DOHH2 (cell line): Measurements from ENCODE around the gene ZNF773.

ENCODE experiments used
- H3F3A ChIP-seq: fragments of 200-600 bp; sonication (generic), shearing (Covaris generic); 2 replicates; pipeline ENCODE4 v1.6.0; 2016; ENCODE audit warnings: antibody characterized with exemption, mild to moderate bottlenecking; ENCODE audit not compliant: control insufficient read depth, insufficient read depth
- H3K27ac ChIP-seq: fragments of 200-600 bp; sonication (generic); 2 replicates; pipeline ENCODE4 v1.5.1; 2014; ENCODE audit warnings: low read depth, mild to moderate bottlenecking, low read length, moderate library complexity
- H3K27me3 ChIP-seq: fragments of 200-600 bp; sonication (generic); 2 replicates; pipeline ENCODE4 v1.6.1; 2014; ENCODE audit warnings: mild to moderate bottlenecking, low read length, mixed read lengths; ENCODE audit not compliant: control insufficient read depth
- H3K36me3 ChIP-seq: fragments of 200-600 bp; sonication (generic); 2 replicates; pipeline ENCODE4 v1.6.1; 2014; ENCODE audit warnings: mild to moderate bottlenecking, low read length, moderate library complexity, mixed read lengths; ENCODE audit not compliant: control insufficient read depth
- H3K4me1 ChIP-seq: fragments of 200-600 bp; sonication (generic); 2 replicates; pipeline ENCODE4 v1.6.1; 2014; ENCODE audit warnings: mild to moderate bottlenecking, low read length, mixed read lengths; ENCODE audit not compliant: control insufficient read depth
- H3K4me2 ChIP-seq: fragments of 200-600 bp; sonication (generic); 2 replicates; pipeline ENCODE4 v1.6.0; 2014; ENCODE audit warnings: mild to moderate bottlenecking, low read length, moderate library complexity
- H3K4me3 ChIP-seq: fragments of 200-600 bp; sonication (generic); 2 replicates; pipeline ENCODE4 v1.5.1; 2014; ENCODE audit warnings: mild to moderate bottlenecking, low read length, mixed read lengths
- H3K79me2 ChIP-seq: fragments of 200-600 bp; sonication (generic); 2 replicates; pipeline ENCODE4 v1.6.1; 2014; ENCODE audit warnings: mild to moderate bottlenecking, low read length, mixed read lengths; ENCODE audit not compliant: control insufficient read depth
- H3K9me2 ChIP-seq: fragments of 200-600 bp; sonication (generic); replicated peaks from 2 replicates; pipeline ENCODE4 v1.6.1; 2014; ENCODE audit warnings: mild to moderate bottlenecking, low read length, mixed read lengths; ENCODE audit not compliant: control insufficient read depth
- H3K9me3 ChIP-seq: fragments of 200-600 bp; sonication (generic); 2 replicates; pipeline ENCODE4 v1.6.1; 2014; ENCODE audit warnings: antibody characterized with exemption, low read length, mixed read lengths; ENCODE audit not compliant: control insufficient read depth, insufficient read depth
- H4K20me1 ChIP-seq: fragments of 200-600 bp; sonication (generic); 2 replicates; pipeline ENCODE4 v1.6.0; 2014; ENCODE audit warnings: low read depth, mild to moderate bottlenecking, antibody characterized with exemption, low read length, moderate library complexity; ENCODE audit not compliant: control insufficient read depth, insufficient read depth
- CTCF ChIP-seq: fragments of 200-600 bp; sonication (generic); IDR thresholded peaks from one replicate; pipeline ENCODE4 v1.5.1; 2014; ENCODE audit warnings: antibody characterized with exemption, mild to moderate bottlenecking, low read depth, low read length; ENCODE audit not compliant: poor library complexity, severe bottlenecking
- EZH2phosphoT487 ChIP-seq: fragments of 200-600 bp; sonication (generic); IDR thresholded peaks from 2 replicates; pipeline ENCODE4 v1.6.1; 2017; ENCODE audit warnings: borderline replicate concordance, mild to moderate bottlenecking, antibody characterized with exemption, low read length, moderate library complexity, mixed read lengths

ZNF773 gene

GRCh38 chr19:57557659-57558058 is 57.9 kb downstream of the ZNF773 start:
- TF ChIP-seq CTCF: no peak
- no peak for TF ChIP-seq EZH2phosphoT487
- H3K9me3 ChIP-seq: peaks cover 52% of the 10 kb centered on the region
- H3K4me2 ChIP-seq: no peak overlapping the region
- H3K4me3 ChIP-seq: no peak overlapping the region
- no peaks in the 10 kb centered on the region for H3K79me2 ChIP-seq
- no peaks in the 10 kb centered on the region for H4K20me1 ChIP-seq
- H3K36me3 ChIP-seq: peaks cover 20% of the 10 kb centered on the region; the same call in 1 of the 2 replicates
- H3F3A ChIP-seq: no peaks in the 10 kb centered on the region
- H3K27ac ChIP-seq: no peak overlapping the region
- peaks cover 10% of the 10 kb centered on the region for H3K4me1 ChIP-seq
- no peaks in the 10 kb centered on the region for H3K27me3 ChIP-seq
- no peaks in the 10 kb centered on the region for H3K9me2 ChIP-seq
